ENCODE measurements around the gene SACM1L.

SACM1L gene, protein sequence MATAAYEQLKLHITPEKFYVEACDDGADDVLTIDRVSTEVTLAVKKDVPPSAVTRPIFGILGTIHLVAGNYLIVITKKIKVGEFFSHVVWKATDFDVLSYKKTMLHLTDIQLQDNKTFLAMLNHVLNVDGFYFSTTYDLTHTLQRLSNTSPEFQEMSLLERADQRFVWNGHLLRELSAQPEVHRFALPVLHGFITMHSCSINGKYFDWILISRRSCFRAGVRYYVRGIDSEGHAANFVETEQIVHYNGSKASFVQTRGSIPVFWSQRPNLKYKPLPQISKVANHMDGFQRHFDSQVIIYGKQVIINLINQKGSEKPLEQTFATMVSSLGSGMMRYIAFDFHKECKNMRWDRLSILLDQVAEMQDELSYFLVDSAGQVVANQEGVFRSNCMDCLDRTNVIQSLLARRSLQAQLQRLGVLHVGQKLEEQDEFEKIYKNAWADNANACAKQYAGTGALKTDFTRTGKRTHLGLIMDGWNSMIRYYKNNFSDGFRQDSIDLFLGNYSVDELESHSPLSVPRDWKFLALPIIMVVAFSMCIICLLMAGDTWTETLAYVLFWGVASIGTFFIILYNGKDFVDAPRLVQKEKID

DNA sequence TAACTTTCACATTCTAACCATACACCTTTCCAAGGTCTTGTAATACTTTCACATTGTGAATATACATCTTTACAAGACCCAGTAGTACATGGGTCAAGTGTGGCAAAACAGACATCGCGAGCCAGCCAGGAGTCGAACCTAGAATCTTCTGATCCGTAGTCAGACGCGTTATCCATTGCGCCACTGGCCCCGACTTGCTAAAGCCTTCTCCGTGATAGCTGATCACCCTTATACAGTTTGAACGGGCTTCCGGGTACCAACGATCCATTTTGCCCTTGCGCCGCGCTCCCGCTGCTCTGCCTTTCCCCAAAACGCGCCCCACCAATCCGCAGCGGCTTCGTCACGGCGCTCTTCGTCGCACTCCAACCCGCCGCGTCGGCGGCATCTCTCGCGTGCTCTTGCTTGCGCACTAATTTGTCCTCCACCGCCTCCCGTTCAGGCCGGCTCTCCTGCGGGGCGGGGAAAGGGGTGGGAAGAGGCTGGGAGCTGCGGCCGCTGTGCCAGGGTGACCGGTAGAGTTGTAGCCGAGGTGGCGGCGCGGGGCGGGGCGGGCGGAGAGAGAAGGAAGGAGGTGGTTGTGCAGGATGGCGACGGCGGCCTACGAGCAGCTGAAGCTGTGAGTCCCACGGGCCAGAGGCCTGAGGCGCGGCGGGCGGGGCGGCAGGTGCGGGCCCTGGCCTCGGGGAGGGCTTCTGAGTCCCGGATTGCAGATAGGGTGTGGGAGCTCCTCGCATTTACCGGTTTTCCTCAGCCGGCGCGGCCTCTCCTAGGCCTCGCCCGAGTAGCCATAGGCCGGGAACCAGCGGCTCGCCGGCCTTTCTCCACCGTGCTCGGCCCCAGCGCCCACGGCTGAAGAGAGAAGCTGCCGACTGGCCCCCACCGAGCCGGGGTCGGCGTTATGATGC, at the start of gene SACM1L:
Gene SACM1L, plus strand, starts transcription at position 515 of the 905 bp plus-strand sequence. Its CDS starts 70 bp downstream, at position 585.
- Mint-ChIP-seq H3K4me1 (peaks cover 53% of the 10 kb centered on the region), H3K4me3 (peak within 1 kb of the TSS; percentile 71), H3K36me3 (peaks cover 43% of the 10 kb centered on the region), H3K9me3 (no peaks in the 10 kb centered on the region), H3K27ac (peak within 1 kb of the TSS; percentile 99)
- DNase-seq (ENCODE audit: low spot score in 2 of 2) (peak; percentile 95 to 99), ATAC-seq (peak; percentile 90)

DNA sequence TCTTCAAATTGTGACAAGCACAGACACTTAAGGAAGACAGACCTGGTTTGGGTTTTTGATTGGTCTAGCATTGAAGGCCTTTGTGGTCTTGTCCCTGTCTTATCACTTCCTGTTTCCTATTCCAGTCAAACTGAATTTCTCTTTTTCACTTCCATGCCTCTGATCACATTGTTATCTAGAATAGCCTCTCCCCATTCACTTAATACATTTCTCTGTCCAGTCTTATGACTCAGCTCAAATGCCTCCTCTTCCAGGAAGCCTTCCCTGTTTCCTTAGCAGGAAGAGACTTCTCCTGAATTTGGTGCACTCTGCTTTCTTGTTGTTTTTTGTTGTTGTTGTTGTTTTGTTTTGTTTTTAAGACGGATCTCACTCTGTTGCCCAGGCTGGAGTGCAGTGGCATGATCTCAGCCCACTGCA, 49.1 kb upstream of the SACM1L start:
- Mint-ChIP-seq H3K27ac (peak overlapping the region; percentile 83), H3K9me3 (no peaks in the 10 kb centered on the region), H3K4me3 (no peak overlapping the region), H3K4me1 (peaks cover 21% of the 10 kb centered on the region), H3K36me3 (peaks cover 28% of the 10 kb centered on the region)
- DNase-seq (ENCODE audit: low spot score in 2 of 2), result no peak
- ATAC-seq, result no peak

DNA sequence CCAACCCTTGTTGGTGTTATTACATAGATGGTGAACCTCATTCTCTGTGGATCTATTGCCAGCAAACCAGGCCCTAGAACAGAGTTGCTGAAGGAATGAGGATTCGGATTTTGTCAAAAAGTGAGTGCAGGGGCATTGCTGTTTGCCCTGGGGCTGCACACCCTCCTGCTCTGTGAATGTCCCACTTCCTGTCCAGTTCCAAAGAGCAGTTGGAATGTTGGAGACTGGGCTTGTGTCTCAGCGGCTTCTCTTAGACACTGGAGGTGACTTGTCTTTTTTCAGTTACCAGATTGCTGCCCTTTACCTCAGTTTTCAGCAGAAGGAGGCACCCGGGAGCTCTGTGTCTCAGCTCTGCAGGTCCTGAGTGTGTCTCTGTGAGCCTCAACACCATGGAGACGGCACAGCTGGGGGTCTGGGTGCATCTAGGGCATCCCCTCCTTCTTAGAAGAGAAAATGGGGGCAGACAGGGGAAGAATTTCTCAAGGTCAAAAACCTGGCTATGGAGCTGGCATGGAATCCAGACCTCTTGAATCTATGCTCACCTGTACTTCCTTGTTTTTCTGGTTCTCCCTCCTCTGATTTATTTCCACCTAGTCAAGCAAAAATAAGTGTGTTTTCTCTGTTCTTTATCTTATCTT, 48.4 kb upstream of the SACM1L start:
- Mint-ChIP-seq H3K4me3 (no peak overlapping the region), H3K36me3 (peaks cover 28% of the 10 kb centered on the region), H3K27ac (peak overlapping the region; percentile 83), H3K9me3 (no peaks in the 10 kb centered on the region), H3K4me1 (peaks cover 26% of the 10 kb centered on the region)
- ATAC-seq (no peak), DNase-seq (ENCODE audit: low spot score in 2 of 2) (no peak)

DNA sequence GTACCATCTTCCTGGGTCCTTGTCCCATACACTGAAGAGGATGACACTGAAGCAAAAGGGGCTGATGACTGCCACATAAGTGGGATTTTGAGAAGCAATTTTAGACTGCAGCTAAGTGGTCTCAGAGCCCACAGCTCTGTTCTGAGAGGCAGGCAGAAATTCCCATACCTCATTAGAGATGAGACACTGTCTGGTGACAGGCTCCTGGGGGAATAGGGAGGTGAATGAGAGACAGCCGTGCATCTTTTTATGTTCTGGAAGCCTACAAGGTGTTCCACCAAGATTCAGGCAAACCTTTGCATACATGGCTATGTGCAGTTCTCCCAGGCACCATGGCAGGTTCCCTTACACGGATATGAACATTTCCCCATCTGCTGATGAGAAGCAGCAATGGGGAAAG, 47.4 kb upstream of the SACM1L start:
- ATAC-seq (no peak), DNase-seq (ENCODE audit: low spot score in 2 of 2) (no peak)
- H3K4me3 Mint-ChIP-seq, result no peak overlapping the region
- peaks cover 27% of the 10 kb centered on the region for H3K4me1 Mint-ChIP-seq
- no peak overlapping the region for H3K27ac Mint-ChIP-seq
- peaks cover 22% of the 10 kb centered on the region for H3K36me3 Mint-ChIP-seq
- H3K9me3 Mint-ChIP-seq, result no peaks in the 10 kb centered on the region

DNA sequence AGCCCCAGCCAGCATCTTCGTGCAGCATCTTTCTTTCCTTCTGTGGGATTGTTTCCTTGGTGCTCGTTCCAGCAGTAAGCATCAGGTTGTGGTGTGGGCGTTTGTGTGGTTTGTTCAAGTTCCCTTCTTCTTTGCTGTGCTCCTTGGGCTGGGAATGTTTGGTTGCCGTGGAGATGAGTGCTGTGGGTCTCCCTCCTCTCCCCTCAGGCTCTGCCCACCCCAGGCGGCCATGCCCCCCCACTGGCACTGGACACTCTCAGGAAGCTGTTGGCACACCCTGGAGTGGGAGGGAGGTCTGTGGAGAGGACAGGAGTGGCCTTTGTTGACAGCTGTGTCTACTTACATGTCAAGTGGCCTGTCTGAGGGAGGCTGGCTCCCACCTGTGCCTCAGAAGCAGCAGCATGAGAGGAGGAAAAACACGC, 46.5 kb upstream of the SACM1L start:
- Mint-ChIP-seq H3K4me3 (no peak overlapping the region), H3K27ac (peak overlapping the region; percentile 34), H3K36me3 (peaks cover 13% of the 10 kb centered on the region), H3K9me3 (no peaks in the 10 kb centered on the region), H3K4me1 (peaks cover 27% of the 10 kb centered on the region)
- DNase-seq (ENCODE audit: low spot score in 2 of 2) (no peak), ATAC-seq (no peak)

DNA sequence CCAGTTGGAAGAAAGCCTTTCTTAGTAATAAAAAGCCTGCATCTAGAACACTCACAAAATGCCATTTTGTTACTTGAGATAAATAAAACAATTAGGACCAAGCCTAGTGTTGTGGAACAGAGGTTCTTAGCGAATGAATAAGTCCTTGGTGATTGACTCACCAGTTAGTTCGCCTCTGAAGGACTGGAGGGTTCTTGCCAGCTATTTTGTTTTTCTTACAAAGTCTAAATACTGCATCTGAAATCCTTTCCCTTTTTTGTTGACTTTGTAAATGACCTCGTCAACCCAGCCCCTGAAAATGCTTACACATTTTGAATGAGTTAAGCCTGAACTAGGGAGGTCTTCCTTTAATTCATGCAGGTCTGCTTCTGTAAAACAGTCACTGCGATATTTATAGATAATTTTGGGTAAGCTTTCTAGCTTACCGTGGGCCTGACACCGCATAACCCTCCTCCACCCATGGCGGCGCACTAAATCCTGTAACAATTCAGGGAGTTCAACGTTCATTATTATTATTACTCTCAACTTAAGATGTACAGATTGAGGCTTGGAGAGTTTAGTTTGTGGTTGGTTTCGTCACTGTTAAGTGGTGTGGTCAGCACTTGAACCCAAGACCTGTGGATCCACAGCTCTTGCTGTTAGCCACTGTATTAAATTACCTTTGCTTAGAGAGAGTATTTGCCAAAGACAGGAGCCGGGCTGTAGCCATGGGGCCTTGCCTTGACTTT, 45.0 kb upstream of the SACM1L start:
- no peak for DNase-seq (ENCODE audit: low spot score in 2 of 2)
- H3K9me3 Mint-ChIP-seq, result no peaks in the 10 kb centered on the region
- no peak overlapping the region for H3K4me3 Mint-ChIP-seq
- peaks cover 12% of the 10 kb centered on the region for H3K36me3 Mint-ChIP-seq
- ATAC-seq, result no peak
- no peak overlapping the region for H3K27ac Mint-ChIP-seq
- peaks cover 27% of the 10 kb centered on the region for H3K4me1 Mint-ChIP-seq

DNA sequence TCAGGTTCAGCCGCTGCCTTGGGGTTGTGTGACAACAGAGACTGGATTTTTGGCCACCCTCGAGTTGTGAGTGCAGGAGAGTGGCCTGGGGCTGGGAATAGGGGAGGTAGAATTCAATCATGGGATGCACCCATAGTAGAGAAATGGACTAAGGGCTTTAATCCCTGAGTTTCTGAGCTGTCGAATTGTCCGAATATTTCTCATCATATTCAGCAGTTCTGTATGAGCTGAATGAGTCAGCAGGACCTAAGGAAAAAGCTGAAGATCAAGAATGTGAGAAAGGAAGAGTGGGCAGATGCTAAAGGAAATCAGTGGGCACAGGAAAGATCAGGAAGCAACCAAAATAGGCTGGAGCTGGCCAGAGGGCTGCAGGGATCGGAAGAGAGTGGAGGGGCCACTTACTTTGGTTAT, 44.4 kb upstream of the SACM1L start:
- Mint-ChIP-seq H3K4me1 (peaks cover 26% of the 10 kb centered on the region), H3K4me3 (no peak overlapping the region), H3K36me3 (peaks cover 16% of the 10 kb centered on the region), H3K27ac (no peak overlapping the region), H3K9me3 (peaks cover 1% of the 10 kb centered on the region)
- DNase-seq (ENCODE audit: low spot score in 2 of 2), result no peak
- no peak for ATAC-seq

DNA sequence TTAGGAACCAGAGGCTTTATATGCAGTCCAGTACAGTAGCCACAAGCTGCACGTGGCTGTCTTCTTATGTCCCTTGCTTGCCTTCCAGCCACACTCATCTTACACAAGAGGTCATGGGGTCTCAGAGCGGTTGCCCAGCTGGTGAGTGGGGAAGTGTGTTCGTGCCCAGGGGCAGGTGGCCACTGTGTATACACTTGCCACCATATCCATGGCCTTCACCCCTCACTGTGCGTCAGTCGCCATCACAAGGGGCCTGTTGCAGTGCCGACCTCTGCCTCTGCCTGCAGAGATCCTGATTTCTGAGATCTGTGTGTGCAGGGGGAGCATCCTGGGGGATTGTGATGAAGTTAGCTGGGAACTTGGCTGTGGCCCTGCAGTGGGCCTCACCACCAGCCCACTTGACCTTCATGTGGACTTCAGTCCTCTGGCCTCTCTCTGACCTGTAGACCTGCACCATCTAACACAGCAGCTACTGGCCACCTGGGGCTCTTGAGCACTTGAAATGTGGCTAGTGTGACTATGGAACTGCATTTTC, 43.1 kb upstream of the SACM1L start:
- peak overlapping the region; percentile 79 for H3K27ac Mint-ChIP-seq
- DNase-seq (ENCODE audit: low spot score in 2 of 2), result no peak
- peaks cover 19% of the 10 kb centered on the region for H3K36me3 Mint-ChIP-seq
- peaks cover 27% of the 10 kb centered on the region for H3K4me1 Mint-ChIP-seq
- no peak overlapping the region for H3K4me3 Mint-ChIP-seq
- H3K9me3 Mint-ChIP-seq, result peaks cover 4% of the 10 kb centered on the region
- ATAC-seq, result no peak

DNA sequence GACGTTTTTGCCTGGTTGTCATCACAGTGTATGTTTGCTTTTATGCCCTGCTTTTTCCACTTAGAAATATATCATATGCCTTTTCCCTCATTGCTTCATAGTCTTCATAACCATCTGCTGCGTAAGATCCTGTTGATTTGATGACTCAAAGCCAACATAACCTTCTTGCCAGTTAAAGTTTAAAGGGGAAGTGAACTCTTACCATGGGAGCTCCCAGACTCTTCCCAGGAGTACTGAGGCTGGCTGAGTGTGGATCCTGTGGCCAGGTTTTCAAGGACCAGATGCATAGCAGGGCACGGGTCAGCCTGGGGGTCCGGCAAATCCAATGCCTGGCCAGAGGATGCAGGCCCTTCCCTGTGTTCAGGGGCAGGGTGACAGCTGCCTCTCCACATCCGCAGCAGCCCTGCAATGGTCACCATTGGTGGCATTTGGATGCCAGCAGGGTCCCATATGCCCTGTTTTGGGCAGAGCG, 42.0 kb upstream of the SACM1L start:
- H3K36me3 Mint-ChIP-seq, result peaks cover 19% of the 10 kb centered on the region
- no peak for ATAC-seq

DNA sequence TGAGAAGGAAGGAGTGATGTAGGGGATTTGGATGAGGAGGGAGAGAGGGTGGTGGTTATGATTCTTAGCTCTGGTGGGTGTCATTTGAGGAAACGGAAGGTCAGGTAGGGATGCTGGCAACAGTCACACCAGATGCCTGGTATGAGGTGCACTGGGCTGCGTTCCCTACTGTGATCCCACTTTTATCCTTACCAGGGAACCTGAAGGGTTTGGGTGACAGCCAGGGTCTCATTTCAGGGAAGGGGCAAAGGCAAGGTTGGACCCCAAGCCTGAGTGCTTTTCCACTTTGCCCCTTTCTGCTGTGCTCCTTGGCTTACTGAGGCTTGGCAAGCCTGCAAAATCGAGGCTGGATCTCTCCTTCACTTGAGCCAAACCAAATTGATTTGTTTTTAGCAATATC, 36.0 kb upstream of the SACM1L start:
- Mint-ChIP-seq H3K9me3 (peaks cover 4% of the 10 kb centered on the region), H3K36me3 (peaks cover 21% of the 10 kb centered on the region), H3K4me3 (no peak overlapping the region), H3K4me1 (peaks cover 28% of the 10 kb centered on the region), H3K27ac (peak overlapping the region; percentile 15)
- DNase-seq (ENCODE audit: low spot score in 2 of 2) (no peak), ATAC-seq (no peak)

More for the DNA sequence above, 42.0 kb upstream of the SACM1L start:
- H3K9me3 Mint-ChIP-seq, result peaks cover 4% of the 10 kb centered on the region
- no peak overlapping the region for H3K4me3 Mint-ChIP-seq
- DNase-seq (ENCODE audit: low spot score in 2 of 2), result no peak
- H3K4me1 Mint-ChIP-seq, result peaks cover 31% of the 10 kb centered on the region
- no peak overlapping the region for H3K27ac Mint-ChIP-seq

DNA sequence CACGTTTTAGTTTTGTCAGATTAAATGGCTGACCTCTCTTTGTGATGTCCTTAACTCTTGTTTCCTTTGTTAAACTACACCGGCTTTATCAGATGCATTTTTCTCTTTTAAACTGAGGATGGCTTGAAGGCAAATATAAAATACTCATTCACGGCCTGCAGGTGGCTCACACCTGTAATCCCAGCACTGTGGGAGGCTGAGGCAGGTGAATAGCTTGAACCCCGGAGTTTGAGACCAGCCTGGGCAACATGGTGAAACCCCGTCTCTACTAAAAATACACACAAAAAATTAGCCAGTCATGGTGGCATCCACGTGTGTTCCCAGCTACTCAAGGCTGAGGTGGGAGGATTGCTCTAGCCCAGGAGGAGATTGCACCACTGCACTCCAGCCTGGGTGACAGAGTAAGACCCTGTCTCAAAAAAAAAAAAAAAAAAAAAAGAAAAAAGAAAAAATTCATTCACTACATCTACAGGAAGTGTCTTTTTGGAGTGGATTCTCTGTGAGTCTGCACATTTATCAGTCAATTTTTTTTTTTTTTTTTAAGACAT, 34.7 kb upstream of the SACM1L start:
- peaks cover 28% of the 10 kb centered on the region for H3K4me1 Mint-ChIP-seq
- ATAC-seq, result no peak
- H3K9me3 Mint-ChIP-seq, result peaks cover 4% of the 10 kb centered on the region
- DNase-seq (ENCODE audit: low spot score in 2 of 2), result no peak
- peak overlapping the region; percentile 17 for H3K27ac Mint-ChIP-seq
- H3K4me3 Mint-ChIP-seq, result no peak overlapping the region
- H3K36me3 Mint-ChIP-seq, result peaks cover 22% of the 10 kb centered on the region

DNA sequence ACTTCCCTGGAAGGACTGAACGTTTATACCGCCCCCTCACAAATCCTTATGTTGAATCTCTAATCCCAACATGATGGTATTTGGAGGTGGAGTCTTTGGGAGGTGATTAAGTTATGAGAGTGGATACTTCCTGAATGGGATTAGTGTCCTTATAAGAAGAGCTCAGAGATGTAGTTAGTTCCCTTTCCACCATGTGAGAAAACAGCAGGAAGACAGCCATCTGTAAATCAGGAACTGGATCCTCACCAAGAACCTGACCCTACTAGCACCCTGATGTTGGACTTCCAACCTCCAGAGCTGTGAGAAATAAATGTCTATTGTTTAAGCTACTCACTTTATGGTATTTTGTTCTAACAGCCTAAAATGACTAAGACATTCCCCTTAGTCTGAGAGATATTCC, 33.3 kb upstream of the SACM1L start:
- Mint-ChIP-seq H3K36me3 (peaks cover 16% of the 10 kb centered on the region), H3K9me3 (no peaks in the 10 kb centered on the region), H3K4me1 (peaks cover 30% of the 10 kb centered on the region), H3K27ac (no peak overlapping the region), H3K4me3 (no peak overlapping the region)
- ATAC-seq (no peak), DNase-seq (ENCODE audit: low spot score in 2 of 2) (no peak)

DNA sequence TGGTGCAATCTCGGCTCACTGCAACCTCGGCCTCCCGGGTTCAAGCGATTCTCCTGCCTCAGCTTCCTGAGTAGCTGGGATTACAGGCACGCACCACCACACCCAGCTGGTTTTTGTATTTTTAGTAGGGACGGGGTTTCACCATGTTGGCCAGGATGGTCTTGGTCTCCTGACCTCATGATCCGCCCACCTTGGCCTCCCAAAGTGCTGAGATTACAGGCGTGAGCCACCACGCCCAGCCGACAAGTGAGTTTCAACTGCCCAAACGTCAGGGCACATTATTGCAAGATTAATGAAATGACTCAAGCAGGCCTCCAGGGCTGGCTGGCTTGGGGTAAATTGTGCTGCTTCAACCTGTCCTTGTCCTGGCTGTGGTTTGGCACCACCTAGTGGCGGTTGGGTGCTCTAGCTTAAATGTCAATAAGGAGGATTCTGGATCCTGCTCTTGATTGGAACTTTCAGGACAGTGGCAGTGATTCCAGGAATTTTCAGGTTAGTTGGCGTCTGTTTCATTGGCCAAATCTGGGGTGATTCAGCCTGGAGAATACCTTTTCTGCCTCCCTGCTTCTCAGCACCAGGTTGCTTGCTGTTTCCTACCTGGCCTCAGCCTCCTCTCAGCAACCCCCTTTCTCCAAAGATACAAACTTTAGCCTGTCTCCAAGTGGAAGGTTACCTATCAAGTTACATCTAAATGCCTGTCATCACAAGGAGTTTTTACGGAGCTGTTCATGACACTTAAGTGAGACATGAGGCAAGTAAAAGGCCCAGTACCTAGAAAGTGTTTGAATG, 32.4 kb upstream of the SACM1L start:
- H3K27ac Mint-ChIP-seq, result no peak overlapping the region
- no peak overlapping the region for H3K4me3 Mint-ChIP-seq
- ATAC-seq, result peak; percentile 99

More for the DNA sequence above, 32.4 kb upstream of the SACM1L start:
- DNase-seq (ENCODE audit: low spot score in 2 of 2), result peak; percentile 70 to 89
- Mint-ChIP-seq H3K9me3 (no peaks in the 10 kb centered on the region), H3K4me1 (peaks cover 26% of the 10 kb centered on the region), H3K36me3 (peaks cover 16% of the 10 kb centered on the region)

All from stimulated activated effector memory CD8-positive, alpha-beta T cell treated with anti-CD3 and anti-CD28 coated beads, Interleukin-12 subunit alpha, Interleukin-12 subunit beta, amount 100 ng/mL, for 72 hours (primary cell).